ENCODE measurements around the gene PACS2.

Gene PACS2

GRCh38 chr14:105386581-105387529, 72.3 kb downstream of the PACS2 start:
- DNase-seq (ENCODE audit: low read depth in 2 of 2) = no peak

DNA sequence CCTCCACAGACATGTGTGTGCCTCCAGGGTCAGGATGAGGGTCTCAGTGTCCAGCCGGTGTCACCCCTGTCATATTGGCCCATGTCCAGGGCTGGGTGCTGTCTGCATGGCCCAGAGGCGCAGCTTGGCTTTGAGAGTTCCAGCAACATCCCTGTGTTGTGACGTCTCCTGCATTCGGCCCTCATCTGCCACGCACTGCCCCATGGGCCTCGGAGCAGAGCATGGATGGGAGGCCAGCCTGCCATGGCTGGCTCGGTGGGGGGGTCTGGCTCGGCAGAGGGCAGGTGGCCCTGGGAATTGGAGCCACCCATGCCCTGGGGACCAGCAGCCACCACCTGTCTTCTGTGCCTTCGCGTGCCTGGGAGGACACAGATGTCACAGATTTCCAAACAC, 73.0 kb downstream of the PACS2 start:
- no peak for DNase-seq (ENCODE audit: low read depth in 2 of 2)

GRCh38 chr14:105388110-105388951, 73.8 kb downstream of the PACS2 start:
- no peak for DNase-seq (ENCODE audit: low read depth in 2 of 2)

- DNase-seq (ENCODE audit: low read depth in 2 of 2) = no peak
These were observed 74.4 kb downstream of the PACS2 start for GRCh38 chr14:105388976-105389375.

DNA sequence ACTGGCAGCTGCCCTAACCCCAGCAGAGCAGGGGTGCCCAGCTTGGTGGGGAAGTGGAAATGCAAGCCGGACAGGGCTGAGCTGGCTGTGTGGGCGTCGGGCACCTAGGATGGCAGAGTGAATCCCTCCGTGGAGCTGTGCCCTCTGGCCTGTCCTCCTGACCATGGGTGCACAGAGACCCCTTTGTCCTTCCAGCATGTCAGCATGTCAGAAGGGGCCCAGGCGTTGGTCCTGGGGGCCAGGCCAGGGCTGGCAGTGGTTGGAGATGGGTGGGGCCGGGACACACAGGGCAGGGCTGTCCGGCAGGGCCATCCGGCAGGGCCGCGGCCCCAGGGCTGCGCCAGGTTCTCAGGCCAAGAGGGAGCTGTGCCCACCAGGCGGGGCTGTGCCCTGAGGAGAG, 75.0 kb downstream of the PACS2 start:
- no peak for DNase-seq (ENCODE audit: low read depth in 2 of 2)

DNA sequence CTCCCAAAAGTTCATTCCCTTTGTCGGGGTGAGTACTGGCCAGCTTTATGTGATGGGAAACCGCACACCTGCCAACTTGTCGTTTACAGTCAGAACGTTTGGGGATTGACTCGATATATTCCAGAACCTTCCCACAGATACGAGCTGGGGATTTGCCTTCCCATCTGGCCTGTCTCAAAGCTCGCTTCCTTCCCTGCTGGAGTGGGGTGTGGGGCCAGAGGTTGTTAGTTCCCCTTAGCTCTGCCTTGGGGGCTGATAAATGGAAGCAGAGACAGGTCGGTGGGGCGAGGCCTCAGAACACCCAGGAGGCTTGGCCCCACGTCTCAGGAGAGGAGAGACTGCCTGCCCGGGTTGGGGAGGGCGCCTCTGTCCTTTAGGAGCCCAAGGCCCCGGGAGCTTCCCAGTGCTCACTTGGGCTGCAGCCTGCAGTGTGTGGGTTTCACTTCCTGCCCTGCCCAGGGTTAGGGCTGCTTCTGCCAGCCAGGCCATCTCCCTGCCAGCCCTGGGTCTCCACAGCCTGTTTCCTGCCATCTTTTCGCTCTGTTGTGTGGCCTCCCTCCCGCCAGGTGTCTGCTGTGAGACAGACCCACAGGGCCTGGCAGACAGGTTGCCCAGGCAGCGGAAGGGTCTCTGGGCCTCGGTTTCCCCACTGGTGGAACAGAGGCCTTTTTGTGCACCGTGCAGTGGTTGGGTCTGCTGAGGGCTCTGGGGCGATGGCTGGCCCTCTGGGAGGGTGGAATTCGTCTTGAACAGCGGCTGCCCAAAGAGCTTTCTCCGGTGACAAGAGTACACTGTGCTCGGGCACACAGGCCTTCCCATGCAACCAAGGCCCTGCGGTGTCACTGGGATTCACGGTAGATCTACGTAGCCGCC, 75.7 kb downstream of the PACS2 start:
- no peak for DNase-seq (ENCODE audit: low read depth in 2 of 2)

- DNase-seq (ENCODE audit: low read depth in 2 of 2) = no peak
These were observed 76.4 kb downstream of the PACS2 start for GRCh38 chr14:105390849-105391500.

DNA sequence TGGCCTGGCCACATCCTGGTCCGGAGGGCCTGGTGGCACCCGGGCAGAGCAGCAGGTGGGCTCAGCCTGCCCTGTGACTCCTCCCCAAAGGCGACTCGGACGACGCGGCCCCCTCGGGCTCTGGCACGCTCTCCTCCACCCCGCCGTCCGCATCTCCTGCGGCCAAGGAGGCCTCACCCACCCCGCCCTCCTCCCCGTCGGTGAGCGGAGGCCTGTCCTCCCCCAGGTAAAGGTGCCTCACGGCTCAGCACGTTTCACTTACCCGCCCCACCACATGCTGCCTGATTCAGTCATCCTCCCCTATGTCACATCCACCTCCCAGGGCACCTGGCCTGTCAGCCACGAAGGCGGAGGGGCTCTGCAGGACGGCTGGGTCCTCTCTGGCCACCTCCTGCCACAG, 77.0 kb downstream of the PACS2 start:
- no peak for DNase-seq (ENCODE audit: low read depth in 2 of 2)

DNA sequence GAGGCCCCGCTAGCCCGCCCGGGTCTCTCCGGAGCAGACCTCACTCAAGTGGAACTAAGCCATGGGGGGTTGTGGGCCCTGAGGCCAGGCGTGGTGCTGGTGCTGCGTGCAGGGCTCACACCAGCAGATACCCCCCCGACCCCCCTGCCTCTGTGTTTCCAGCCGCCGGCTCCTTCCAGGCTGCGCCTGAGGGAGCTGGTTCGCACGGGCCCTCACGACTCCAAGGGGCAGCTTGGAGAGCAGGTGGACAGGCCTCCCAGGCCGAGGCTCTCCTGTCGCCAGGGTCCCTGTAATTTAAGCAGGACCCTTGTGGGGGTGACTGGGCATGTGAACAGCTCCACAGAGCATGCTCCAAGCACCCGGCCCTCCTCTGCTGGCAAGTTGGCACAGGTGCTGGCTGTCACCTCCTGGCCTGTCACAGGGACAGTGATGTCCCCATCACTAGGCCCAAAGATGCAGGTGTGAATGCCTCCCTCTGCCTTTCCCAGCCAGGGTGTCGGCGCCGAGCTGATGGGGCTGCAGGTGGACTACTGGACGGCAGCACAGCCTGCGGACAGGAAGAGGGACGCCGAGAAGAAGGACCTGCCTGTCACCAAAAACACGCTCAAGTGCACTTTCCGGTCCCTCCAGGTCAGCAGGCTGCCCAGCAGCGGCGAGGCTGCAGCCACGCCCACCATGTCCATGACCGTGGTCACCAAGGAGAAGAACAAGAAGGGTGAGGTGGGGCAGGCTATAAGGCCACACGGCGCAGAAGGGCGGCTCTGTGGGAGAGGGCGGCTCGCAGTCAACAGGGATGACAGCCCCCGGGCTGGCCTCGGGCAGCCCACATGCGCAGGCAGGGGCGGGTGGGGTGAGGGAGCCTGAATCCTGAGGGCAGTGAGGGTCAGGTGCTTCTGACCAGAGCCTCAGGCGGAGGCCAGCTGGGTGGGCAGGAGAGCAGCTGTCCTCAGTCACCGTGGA, 77.9 kb downstream of the PACS2 start:
- no peak for DNase-seq (ENCODE audit: low read depth in 2 of 2)

DNA sequence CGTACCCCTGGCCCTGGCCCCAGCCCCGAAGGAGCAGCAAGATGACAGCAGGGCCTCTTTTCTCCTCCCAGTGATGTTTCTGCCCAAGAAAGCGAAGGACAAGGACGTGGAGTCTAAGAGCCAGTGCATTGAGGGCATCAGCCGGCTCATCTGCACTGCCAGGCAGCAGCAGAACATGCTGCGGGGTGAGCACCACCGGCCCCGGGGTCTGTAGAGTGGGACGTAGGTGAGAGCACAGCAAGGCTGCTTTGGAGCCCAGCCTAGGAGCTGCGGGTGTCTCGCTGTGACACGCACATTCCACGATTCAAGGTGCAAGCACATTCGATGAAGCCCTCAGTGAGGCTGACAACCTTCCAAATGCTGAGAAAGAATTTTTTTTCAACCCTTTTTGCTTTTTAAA, 78.6 kb downstream of the PACS2 start:
- no peak for DNase-seq (ENCODE audit: low read depth in 2 of 2)

GRCh38 chr14:105394714-105395537, 80.4 kb downstream of the PACS2 start:
- DNase-seq (ENCODE audit: low read depth in 2 of 2) = no peak

- DNase-seq (ENCODE audit: low read depth in 2 of 2) = no peak
These were observed 80.9 kb downstream of the PACS2 start for GRCh38 chr14:105395538-105395854.

DNA sequence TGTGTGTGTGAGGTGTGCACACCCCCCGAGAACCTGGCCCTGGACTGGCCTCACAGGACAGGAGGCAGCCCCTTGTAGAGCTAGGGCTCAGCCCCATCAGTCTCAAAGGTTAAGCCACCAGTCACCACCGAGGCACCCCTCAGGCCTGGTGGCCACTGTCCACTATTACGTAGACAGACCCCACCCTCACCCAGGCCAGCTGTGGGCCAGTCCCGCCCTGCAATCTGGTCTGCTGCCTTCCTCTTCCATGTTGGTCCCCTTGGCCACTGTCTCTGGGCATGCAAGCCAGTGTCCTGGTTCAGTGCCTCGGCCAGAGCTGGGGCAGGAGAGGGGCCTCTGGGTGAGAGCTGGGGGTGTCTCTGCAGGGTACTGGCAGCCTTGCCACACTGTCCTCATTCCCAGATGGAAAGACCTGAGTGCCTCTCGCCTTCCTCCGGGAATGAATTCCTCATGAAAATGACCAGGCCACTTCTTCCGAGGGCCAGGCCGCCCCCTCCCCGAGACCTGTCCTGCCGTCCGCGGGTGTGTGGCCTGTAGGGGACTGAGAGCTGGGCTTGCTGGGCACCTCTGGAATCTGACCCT, 82.9 kb downstream of the PACS2 start:
- no peak for DNase-seq (ENCODE audit: low read depth in 2 of 2)

DNA sequence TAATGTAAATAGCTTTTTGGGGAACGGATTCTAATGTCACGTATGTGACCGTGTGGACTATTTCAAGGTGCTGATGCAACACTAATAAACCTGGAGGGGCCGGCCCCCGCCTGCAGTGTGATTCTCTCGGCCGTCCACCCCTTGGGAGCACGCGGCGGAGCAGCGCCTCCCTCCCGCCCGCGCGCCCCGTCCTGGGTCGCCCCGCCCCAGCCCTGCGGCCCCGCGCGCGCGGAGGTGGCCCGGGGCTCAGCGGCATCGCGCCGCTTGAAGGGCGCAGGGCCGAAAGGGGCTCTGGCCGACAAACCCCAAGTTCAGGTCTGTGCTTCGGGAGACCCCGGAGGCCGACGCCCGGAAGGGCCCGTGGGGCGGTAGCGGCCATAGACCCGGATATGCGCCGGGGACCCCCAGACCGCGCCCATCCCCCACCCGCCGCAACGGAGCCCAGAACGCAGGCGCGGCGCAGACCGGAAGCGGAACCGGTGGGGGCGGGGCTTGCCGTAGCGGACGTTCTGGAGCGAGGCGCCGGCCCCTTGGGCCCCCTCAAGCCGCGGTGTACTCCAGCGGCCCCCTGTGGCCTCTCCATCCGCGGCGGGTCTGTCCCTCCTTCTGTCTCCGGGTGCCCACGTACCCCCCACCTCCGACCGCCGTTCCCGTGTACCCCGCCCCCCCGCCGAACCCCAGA, 83.6 kb downstream of the PACS2 start, which contains the start of gene TEX22:
Gene TEX22, plus strand, starts transcription at position 495 of the 682 bp plus-strand sequence. CDS start 803 bp downstream, outside the sequence.
- peak; percentile 77 to 89 for DNase-seq (ENCODE audit: low read depth in 2 of 2)

GRCh38 chr14:105398726-105399465, 84.3 kb downstream of the PACS2 start:
- DNase-seq (ENCODE audit: low read depth in 2 of 2) = no peak

- DNase-seq (ENCODE audit: low read depth in 2 of 2) = no peak
These were observed 84.9 kb downstream of the PACS2 start for GRCh38 chr14:105399466-105399775.

DNA sequence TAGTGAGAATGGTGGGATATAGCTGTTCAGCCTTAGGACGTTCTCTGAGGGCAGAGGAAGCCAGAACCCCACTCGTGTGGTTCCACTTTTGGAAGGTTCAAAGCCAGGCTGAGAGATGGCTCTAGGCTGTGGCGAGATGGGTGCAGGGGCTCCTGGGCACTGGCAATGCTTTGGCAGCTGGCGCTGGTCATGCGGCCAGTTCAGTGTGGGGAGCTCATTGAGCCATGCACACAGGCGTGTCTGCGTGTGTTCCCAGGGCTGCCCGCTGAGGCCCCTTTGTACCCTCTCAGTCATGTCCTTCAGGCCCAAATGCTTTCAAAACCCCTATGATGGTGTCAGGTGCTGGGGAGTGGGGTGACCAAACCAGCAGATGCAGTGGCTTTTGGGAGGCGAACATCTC, 85.5 kb downstream of the PACS2 start:
- DNase-seq (ENCODE audit: low read depth in 2 of 2) = no peak

DNA sequence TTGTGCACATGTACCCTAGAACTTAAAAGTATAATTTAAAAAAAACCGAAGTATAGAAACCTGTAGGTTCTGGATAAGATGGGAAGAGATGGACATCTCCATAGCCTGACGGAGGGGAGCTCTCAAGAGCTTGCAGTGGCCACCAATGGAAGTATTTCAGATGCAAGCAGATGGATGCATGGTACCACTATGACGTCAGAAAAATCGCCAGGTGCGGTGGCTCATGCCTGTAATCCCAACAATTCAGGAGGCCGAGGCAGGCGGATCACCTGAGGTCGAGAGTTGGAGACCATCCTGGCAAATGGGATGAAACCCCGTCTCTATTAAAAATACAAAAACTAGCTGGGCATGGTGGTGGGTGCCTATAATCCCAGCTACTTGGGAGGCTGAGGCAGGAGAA, 87.2 kb downstream of the PACS2 start:
- DNase-seq (ENCODE audit: low read depth in 2 of 2) = no peak

All from stimulated activated CD4-positive, alpha-beta T cell treated with anti-CD3 and anti-CD28 coated beads, Interleukin-15, amount 100 ng/mL, for 48 hours (primary cell).